ENCODE data around the gene CDH26. TPM values are rescaled to one million over a fixed set of nuclear protein-coding genes. Genes with fewer than 3 reads are reported as not detected.

Gene CDH26
- total RNA-seq, 1 experiment from 2014 or later: 1.0 TPM

DNA sequence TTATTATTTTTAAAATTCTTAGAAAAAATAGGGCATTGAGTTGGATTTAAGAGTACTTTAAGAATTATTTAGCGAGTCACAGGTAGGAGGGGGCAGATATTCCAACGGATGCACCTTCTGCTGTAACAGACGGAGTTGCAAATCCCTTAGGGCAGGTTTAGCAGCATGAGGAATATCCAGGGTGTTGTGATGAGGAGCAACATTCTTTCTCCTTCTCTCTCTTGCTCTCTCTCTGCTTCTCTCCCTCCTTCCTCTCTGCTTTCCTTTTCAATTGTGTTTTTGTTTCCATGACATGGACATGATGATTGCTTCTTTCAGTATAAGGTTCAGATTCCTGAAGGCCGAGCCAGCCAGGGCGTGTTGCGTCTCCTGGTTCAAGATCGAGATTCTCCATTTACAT lies 28.9 kb downstream of the CDH26 start:
- POLR2A ChIA-PET: no interaction called here
- Mint-ChIP-seq H3K9me3 (peaks cover 5% of the 10 kb centered on the region; the same call in 1 of the 2 replicates), H3K27me3 (ENCODE audit: low read depth) (peaks cover 8% of the 10 kb centered on the region), H3K4me3 (no peak overlapping the region), H3K36me3 (no peaks in the 10 kb centered on the region), H3K4me1 (peaks cover 20% of the 10 kb centered on the region), H3K27ac (peak overlapping the region; percentile 68; the same call in 1 of the 2 replicates)
- DNase-seq (ENCODE audit: low spot score) (no peak), ATAC-seq (no peak)
- CTCF ChIA-PET: no interaction called here
- TF ChIP-seq SP1 (CRISPR knock-in tag; conservative IDR thresholded peaks at IDR 0.05): no peak
- no peak for TF ChIP-seq ELF4 (CRISPR knock-in tag; IDR thresholded peaks at IDR 0.05; ENCODE audit: low read depth)
- no peak for TF ChIP-seq ZNF671 (CRISPR knock-in tag; IDR thresholded peaks at IDR 0.05)
- TF ChIP-seq, protein P1, sequence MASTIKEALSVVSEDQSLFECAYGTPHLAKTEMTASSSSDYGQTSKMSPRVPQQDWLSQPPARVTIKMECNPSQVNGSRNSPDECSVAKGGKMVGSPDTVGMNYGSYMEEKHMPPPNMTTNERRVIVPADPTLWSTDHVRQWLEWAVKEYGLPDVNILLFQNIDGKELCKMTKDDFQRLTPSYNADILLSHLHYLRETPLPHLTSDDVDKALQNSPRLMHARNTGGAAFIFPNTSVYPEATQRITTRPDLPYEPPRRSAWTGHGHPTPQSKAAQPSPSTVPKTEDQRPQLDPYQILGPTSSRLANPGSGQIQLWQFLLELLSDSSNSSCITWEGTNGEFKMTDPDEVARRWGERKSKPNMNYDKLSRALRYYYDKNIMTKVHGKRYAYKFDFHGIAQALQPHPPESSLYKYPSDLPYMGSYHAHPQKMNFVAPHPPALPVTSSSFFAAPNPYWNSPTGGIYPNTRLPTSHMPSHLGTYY (CRISPR knock-in tag; IDR thresholded peaks at IDR 0.05): no peak
- TF ChIP-seq, protein P2, sequence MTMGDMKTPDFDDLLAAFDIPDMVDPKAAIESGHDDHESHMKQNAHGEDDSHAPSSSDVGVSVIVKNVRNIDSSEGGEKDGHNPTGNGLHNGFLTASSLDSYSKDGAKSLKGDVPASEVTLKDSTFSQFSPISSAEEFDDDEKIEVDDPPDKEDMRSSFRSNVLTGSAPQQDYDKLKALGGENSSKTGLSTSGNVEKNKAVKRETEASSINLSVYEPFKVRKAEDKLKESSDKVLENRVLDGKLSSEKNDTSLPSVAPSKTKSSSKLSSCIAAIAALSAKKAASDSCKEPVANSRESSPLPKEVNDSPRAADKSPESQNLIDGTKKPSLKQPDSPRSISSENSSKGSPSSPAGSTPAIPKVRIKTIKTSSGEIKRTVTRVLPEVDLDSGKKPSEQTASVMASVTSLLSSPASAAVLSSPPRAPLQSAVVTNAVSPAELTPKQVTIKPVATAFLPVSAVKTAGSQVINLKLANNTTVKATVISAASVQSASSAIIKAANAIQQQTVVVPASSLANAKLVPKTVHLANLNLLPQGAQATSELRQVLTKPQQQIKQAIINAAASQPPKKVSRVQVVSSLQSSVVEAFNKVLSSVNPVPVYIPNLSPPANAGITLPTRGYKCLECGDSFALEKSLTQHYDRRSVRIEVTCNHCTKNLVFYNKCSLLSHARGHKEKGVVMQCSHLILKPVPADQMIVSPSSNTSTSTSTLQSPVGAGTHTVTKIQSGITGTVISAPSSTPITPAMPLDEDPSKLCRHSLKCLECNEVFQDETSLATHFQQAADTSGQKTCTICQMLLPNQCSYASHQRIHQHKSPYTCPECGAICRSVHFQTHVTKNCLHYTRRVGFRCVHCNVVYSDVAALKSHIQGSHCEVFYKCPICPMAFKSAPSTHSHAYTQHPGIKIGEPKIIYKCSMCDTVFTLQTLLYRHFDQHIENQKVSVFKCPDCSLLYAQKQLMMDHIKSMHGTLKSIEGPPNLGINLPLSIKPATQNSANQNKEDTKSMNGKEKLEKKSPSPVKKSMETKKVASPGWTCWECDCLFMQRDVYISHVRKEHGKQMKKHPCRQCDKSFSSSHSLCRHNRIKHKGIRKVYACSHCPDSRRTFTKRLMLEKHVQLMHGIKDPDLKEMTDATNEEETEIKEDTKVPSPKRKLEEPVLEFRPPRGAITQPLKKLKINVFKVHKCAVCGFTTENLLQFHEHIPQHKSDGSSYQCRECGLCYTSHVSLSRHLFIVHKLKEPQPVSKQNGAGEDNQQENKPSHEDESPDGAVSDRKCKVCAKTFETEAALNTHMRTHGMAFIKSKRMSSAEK (CRISPR knock-in tag; IDR thresholded peaks at IDR 0.05; ENCODE audit: borderline replicate concordance): no peak
- TF ChIP-seq, protein P3, sequence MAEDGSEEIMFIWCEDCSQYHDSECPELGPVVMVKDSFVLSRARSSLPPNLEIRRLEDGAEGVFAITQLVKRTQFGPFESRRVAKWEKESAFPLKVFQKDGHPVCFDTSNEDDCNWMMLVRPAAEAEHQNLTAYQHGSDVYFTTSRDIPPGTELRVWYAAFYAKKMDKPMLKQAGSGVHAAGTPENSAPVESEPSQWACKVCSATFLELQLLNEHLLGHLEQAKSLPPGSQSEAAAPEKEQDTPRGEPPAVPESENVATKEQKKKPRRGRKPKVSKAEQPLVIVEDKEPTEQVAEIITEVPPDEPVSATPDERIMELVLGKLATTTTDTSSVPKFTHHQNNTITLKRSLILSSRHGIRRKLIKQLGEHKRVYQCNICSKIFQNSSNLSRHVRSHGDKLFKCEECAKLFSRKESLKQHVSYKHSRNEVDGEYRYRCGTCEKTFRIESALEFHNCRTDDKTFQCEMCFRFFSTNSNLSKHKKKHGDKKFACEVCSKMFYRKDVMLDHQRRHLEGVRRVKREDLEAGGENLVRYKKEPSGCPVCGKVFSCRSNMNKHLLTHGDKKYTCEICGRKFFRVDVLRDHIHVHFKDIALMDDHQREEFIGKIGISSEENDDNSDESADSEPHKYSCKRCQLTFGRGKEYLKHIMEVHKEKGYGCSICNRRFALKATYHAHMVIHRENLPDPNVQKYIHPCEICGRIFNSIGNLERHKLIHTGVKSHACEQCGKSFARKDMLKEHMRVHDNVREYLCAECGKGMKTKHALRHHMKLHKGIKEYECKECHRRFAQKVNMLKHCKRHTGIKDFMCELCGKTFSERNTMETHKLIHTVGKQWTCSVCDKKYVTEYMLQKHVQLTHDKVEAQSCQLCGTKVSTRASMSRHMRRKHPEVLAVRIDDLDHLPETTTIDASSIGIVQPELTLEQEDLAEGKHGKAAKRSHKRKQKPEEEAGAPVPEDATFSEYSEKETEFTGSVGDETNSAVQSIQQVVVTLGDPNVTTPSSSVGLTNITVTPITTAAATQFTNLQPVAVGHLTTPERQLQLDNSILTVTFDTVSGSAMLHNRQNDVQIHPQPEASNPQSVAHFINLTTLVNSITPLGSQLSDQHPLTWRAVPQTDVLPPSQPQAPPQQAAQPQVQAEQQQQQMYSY (CRISPR knock-in tag; IDR thresholded peaks at IDR 0.05): no peak
- TF ChIP-seq, protein P4, sequence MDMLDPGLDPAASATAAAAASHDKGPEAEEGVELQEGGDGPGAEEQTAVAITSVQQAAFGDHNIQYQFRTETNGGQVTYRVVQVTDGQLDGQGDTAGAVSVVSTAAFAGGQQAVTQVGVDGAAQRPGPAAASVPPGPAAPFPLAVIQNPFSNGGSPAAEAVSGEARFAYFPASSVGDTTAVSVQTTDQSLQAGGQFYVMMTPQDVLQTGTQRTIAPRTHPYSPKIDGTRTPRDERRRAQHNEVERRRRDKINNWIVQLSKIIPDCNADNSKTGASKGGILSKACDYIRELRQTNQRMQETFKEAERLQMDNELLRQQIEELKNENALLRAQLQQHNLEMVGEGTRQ (CRISPR knock-in tag; IDR thresholded peaks at IDR 0.05): no peak
- TF ChIP-seq, protein P5, sequence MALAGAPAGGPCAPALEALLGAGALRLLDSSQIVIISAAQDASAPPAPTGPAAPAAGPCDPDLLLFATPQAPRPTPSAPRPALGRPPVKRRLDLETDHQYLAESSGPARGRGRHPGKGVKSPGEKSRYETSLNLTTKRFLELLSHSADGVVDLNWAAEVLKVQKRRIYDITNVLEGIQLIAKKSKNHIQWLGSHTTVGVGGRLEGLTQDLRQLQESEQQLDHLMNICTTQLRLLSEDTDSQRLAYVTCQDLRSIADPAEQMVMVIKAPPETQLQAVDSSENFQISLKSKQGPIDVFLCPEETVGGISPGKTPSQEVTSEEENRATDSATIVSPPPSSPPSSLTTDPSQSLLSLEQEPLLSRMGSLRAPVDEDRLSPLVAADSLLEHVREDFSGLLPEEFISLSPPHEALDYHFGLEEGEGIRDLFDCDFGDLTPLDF (CRISPR knock-in tag; IDR thresholded peaks at IDR 0.05): no peak
- no peak for TF ChIP-seq NFATC4 (CRISPR knock-in tag; IDR thresholded peaks at IDR 0.05)
- TF ChIP-seq TEAD4 (CRISPR knock-in tag; IDR thresholded peaks at IDR 0.05): no peak
- TF ChIP-seq ATF1 (CRISPR knock-in tag; IDR thresholded peaks at IDR 0.05): no peak
- TF ChIP-seq, protein P6, sequence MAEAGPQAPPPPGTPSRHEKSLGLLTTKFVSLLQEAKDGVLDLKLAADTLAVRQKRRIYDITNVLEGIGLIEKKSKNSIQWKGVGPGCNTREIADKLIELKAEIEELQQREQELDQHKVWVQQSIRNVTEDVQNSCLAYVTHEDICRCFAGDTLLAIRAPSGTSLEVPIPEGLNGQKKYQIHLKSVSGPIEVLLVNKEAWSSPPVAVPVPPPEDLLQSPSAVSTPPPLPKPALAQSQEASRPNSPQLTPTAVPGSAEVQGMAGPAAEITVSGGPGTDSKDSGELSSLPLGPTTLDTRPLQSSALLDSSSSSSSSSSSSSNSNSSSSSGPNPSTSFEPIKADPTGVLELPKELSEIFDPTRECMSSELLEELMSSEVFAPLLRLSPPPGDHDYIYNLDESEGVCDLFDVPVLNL (CRISPR knock-in tag; IDR thresholded peaks at IDR 0.05; ENCODE audit: borderline replicate concordance, low read depth): no peak
- TF ChIP-seq, protein P7, sequence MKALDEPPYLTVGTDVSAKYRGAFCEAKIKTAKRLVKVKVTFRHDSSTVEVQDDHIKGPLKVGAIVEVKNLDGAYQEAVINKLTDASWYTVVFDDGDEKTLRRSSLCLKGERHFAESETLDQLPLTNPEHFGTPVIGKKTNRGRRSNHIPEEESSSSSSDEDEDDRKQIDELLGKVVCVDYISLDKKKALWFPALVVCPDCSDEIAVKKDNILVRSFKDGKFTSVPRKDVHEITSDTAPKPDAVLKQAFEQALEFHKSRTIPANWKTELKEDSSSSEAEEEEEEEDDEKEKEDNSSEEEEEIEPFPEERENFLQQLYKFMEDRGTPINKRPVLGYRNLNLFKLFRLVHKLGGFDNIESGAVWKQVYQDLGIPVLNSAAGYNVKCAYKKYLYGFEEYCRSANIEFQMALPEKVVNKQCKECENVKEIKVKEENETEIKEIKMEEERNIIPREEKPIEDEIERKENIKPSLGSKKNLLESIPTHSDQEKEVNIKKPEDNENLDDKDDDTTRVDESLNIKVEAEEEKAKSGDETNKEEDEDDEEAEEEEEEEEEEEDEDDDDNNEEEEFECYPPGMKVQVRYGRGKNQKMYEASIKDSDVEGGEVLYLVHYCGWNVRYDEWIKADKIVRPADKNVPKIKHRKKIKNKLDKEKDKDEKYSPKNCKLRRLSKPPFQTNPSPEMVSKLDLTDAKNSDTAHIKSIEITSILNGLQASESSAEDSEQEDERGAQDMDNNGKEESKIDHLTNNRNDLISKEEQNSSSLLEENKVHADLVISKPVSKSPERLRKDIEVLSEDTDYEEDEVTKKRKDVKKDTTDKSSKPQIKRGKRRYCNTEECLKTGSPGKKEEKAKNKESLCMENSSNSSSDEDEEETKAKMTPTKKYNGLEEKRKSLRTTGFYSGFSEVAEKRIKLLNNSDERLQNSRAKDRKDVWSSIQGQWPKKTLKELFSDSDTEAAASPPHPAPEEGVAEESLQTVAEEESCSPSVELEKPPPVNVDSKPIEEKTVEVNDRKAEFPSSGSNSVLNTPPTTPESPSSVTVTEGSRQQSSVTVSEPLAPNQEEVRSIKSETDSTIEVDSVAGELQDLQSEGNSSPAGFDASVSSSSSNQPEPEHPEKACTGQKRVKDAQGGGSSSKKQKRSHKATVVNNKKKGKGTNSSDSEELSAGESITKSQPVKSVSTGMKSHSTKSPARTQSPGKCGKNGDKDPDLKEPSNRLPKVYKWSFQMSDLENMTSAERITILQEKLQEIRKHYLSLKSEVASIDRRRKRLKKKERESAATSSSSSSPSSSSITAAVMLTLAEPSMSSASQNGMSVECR (CRISPR knock-in tag; IDR thresholded peaks at IDR 0.05; ENCODE audit: borderline replicate concordance): no peak
- TF ChIP-seq, protein P8, sequence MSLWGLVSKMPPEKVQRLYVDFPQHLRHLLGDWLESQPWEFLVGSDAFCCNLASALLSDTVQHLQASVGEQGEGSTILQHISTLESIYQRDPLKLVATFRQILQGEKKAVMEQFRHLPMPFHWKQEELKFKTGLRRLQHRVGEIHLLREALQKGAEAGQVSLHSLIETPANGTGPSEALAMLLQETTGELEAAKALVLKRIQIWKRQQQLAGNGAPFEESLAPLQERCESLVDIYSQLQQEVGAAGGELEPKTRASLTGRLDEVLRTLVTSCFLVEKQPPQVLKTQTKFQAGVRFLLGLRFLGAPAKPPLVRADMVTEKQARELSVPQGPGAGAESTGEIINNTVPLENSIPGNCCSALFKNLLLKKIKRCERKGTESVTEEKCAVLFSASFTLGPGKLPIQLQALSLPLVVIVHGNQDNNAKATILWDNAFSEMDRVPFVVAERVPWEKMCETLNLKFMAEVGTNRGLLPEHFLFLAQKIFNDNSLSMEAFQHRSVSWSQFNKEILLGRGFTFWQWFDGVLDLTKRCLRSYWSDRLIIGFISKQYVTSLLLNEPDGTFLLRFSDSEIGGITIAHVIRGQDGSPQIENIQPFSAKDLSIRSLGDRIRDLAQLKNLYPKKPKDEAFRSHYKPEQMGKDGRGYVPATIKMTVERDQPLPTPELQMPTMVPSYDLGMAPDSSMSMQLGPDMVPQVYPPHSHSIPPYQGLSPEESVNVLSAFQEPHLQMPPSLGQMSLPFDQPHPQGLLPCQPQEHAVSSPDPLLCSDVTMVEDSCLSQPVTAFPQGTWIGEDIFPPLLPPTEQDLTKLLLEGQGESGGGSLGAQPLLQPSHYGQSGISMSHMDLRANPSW (CRISPR knock-in tag; conservative IDR thresholded peaks at IDR 0.05; ENCODE audit: low read depth): no peak

All from WTC11 (cell line).